ENCODE data around the gene ETV7.
A peak's percentile ranks its signal among the peaks of the same experiment; 100 is the strongest.

ETV7 gene

GRCh38 chr6:36327226-36327918, 60.1 kb downstream of the ETV7 start:
- DNase-seq (ENCODE audit: insufficient read length, low spot score) (no peak), FAIRE-seq (no peak)

DNA sequence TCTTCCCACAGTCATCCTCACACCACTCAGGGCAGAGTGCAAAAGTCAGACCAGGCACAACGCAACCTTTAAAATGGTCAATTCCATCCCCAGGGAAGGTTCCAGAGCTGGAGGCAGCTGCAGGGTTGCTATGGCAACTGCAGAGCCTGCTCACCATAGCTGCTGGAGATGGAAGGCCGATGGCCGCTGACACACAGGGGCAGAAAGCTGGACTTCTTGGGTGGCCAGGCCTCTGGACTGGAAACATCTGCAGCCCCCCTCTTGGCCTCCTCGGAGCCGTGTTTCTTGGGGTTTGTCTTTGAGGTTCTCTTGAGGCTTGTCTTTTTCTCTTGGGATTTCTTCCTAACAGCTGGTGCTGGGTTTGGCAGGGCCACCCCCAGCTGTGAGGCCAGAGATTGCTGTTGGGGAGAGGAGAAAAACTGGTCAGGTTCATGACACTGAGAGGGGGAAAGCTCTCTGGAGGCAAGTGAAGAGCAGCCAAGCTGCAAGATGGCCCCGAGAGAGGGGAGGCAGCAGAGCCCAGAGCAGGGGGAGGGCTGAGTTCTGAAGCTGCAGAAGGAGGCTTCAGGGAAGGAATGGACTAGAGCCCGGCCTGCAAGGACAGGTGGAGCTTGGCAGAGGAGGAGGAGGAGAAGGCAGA, 61.0 kb downstream of the ETV7 start:
- DNase-seq (ENCODE audit: insufficient read length, low spot score) (no peak), FAIRE-seq (no peak)

DNA sequence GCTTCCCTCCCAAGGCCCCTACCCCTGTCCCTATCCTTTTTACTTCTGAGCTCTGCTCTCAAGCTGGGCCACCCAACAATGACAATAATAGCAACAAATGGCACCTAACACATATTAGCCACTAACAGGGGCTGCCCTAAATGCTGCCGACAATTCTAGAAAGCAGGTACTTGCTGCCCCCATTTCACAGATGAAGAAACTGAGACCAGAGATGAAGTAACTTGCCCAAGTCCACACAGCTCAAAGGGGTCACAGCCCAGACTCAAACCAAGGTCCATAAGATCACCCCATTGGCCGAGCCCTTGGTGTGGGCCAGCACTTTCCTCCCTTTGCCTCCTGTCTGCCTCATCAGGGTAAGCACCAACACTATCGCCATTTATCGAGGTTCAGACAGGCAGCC, 62.8 kb downstream of the ETV7 start:
- FAIRE-seq: no peak
- no peak for DNase-seq (ENCODE audit: insufficient read length, low spot score)

GRCh38 chr6:36324191-36324590, 63.3 kb downstream of the ETV7 start:
- FAIRE-seq: no peak
- no peak for DNase-seq (ENCODE audit: insufficient read length, low spot score)

- FAIRE-seq: no peak
These were observed 64.4 kb downstream of the ETV7 start for GRCh38 chr6:36323062-36323461.

DNA sequence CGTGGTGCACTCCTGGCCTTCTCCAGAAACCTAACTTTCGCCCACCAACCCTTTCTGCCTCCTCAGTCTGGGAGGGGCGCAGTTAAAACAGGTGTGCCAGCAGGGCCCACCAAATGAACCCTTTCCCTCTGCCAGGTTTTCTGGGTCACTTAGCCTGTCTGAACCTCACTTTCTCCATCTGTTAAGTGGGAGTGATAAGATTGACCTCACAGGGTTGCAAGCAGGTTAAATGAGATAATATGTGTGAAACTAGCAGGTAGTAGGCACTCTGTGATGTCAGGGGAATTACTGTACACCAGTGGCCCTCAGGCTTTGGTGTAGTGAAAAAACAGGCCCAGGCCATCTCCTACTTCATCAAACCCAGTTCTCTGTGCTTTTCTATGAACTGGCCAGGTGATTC, 64.9 kb downstream of the ETV7 start:
- no peak for DNase-seq (ENCODE audit: insufficient read length, low spot score)
- FAIRE-seq: no peak

More at GRCh38 chr6:36323062-36323461, 64.4 kb downstream of the ETV7 start:
- DNase-seq (ENCODE audit: insufficient read length, low spot score): no peak

DNA sequence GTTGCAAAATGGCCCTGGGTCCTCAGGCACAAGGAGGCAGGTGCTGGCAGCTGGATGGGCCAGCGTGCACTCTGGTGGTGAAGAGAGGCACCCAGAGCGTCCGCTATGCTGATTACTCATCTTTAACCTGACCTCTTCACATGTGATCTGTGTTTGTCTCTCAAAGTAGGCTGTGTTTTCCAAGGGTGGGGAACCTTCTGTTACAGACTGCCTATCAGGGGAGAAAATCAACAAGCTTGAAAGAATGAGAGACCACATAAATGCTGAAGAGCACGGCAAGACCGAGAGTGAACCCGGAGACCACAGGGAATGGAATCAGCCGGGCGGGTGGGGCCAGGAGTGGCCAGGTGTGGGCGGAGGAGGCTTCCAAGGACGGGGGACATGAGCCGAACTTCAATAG, 67.0 kb downstream of the ETV7 start:
- DNase-seq (ENCODE audit: insufficient read length, low spot score) (peak; percentile 15), FAIRE-seq (no peak)

- DNase-seq (ENCODE audit: insufficient read length, low spot score) (no peak), FAIRE-seq (no peak)
These were observed 67.6 kb downstream of the ETV7 start for GRCh38 chr6:36319821-36320220.

- no peak for FAIRE-seq
- DNase-seq (ENCODE audit: insufficient read length, low spot score): no peak
These were observed 68.1 kb downstream of the ETV7 start for GRCh38 chr6:36319436-36319762.

DNA sequence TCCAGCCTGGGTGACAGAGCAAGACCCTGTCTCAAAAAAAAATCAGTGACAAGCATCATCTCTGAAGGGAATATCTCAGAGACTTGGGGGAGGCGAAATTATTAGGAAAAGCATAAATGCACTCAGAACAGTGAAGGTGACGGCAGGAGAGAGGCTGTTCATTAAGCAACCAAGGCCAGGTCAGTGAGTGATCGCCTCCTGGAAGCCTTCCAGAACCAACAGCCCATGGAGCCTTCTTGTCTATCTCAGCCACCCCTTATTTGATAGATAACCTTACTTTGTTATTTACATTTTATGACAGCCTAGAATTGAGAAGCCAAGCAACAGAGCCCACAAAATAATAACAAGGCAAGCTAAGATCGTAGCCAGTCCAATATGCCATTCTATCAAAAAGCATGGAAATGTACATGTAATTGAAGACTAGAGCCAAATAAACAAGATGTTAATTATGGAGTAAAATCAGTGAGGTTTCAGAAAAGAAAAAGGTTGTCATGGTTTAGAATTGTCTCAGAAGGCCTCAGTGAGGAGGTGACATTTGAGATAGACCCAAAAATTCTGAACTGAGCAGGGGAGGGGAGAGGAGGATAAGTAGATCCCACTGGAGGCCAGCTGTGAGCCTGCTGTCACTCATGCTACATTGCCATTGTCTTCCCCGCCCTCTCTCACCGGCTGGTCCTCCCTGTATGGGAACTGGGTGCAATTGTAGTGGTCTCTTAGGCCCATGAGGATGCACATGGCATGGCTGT, 68.6 kb downstream of the ETV7 start:
- DNase-seq (ENCODE audit: insufficient read length, low spot score) (no peak), FAIRE-seq (no peak)

DNA sequence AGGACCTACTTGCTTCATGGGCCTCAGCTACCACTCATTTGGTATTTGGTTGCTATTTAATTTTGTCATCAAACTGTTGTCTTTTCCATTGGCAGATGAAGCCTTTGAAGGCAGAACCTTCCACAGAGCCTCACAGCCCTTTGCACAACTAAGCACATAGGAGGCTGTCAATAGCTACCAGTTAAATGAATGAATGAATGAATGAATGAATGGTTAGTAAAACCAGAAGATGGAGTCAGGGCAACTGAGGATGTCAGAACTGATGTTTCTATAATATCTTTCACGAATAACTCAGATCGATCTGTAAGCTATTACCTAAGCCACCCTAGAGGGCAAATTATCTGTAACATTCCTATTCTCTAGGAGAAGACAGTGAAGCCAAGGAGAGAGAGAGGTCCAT, 69.8 kb downstream of the ETV7 start:
- DNase-seq (ENCODE audit: insufficient read length, low spot score): no peak
- no peak for FAIRE-seq

All from HTR-8/SVneo (cell line).